Mucosa of stomach (tissue), 1 donor: ENCODE data around the gene ORMDL2.

Experiments used
- H3K27me3 ChIP-seq: one replicate; pipeline ENCODE4 v1.7.0; 2013; ENCODE audit warnings: mild to moderate bottlenecking, low read length; ENCODE audit not compliant: control insufficient read depth, insufficient read depth
- H3K36me3 ChIP-seq: one replicate; pipeline ENCODE4 v1.7.0; 2013; ENCODE audit warnings: low read length; ENCODE audit not compliant: control insufficient read depth, insufficient read depth
- H3K4me1 ChIP-seq: one replicate; pipeline ENCODE4 v1.7.0; 2013; ENCODE audit warnings: mild to moderate bottlenecking, low read length; ENCODE audit not compliant: control insufficient read depth, insufficient read depth
- H3K4me3 ChIP-seq: one replicate; pipeline ENCODE4 v1.7.0; 2013; ENCODE audit warnings: low read length
- H3K9ac ChIP-seq: one replicate; pipeline ENCODE4 v1.7.0; 2013; ENCODE audit warnings: mild to moderate bottlenecking, low read length, moderate library complexity
- H3K9me3 ChIP-seq: one replicate; pipeline ENCODE4 v1.7.0; 2013; ENCODE audit warnings: mild to moderate bottlenecking, low read length, moderate library complexity; ENCODE audit not compliant: control insufficient read depth
- donor health status: Pancreatic carcinoma.

Gene ORMDL2

GRCh38 chr12:55812088-55812487, 5.8 kb upstream of the ORMDL2 start:
- Histone ChIP-seq H3K4me3 (no peak overlapping the region), H3K36me3 (no peaks in the 10 kb centered on the region), H3K9ac (no peak overlapping the region), H3K9me3 (no peaks in the 10 kb centered on the region), H3K4me1 (peaks cover 11% of the 10 kb centered on the region), H3K27me3 (no peaks in the 10 kb centered on the region)

GRCh38 chr12:55814257-55814656, 3.6 kb upstream of the ORMDL2 start:
- H3K9me3 ChIP-seq, result no peaks in the 10 kb centered on the region
- no peak overlapping the region for H3K9ac ChIP-seq
- H3K4me1 ChIP-seq, result peaks cover 20% of the 10 kb centered on the region
- no peak overlapping the region for H3K4me3 ChIP-seq
- no peaks in the 10 kb centered on the region for H3K27me3 ChIP-seq
- H3K36me3 ChIP-seq, result no peaks in the 10 kb centered on the region

- Histone ChIP-seq H3K4me3 (no peak overlapping the region), H3K36me3 (peaks cover 8% of the 10 kb centered on the region), H3K4me1 (peaks cover 20% of the 10 kb centered on the region)
Measured at GRCh38 chr12:55815473-55815872, 2.4 kb upstream of the ORMDL2 start.

DNA sequence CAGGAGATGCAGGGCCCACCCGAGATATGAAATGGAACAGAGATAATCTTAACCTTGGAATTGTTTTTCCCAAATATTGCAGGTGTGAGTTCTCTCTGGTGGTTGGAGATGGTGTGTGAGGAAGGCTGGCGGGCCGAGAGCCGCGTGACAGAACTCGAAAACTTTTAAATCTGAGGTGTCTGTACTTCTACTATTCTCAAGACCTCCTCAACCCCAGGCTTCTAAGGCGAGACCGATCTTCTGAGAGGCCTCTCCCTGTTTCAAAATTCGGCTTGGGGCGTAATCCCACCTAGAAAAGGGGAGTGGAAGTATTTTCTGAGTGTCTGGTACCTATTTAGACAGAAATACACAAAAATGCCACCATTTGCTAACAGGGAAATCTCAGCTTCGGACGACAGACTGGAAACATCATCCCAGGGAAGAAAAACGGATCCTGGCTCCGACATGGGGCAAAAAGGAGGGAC, 928 bp upstream of the ORMDL2 start:
- Histone ChIP-seq H3K4me1 (peaks cover 17% of the 10 kb centered on the region), H3K9ac (peak overlapping the region; percentile 97), H3K4me3 (peak overlapping the region; percentile 91), H3K36me3 (peaks cover 10% of the 10 kb centered on the region), H3K27me3 (no peaks in the 10 kb centered on the region), H3K9me3 (no peaks in the 10 kb centered on the region)

More at GRCh38 chr12:55815473-55815872, 2.4 kb upstream of the ORMDL2 start:
- no peaks in the 10 kb centered on the region for H3K9me3 ChIP-seq
- H3K27me3 ChIP-seq, result no peaks in the 10 kb centered on the region
- peak overlapping the region; percentile 14 for H3K9ac ChIP-seq

- Histone ChIP-seq H3K36me3 (peaks cover 10% of the 10 kb centered on the region), H3K27me3 (no peaks in the 10 kb centered on the region), H3K4me1 (peaks cover 17% of the 10 kb centered on the region), H3K9ac (peak overlapping the region; percentile 81), H3K9me3 (no peaks in the 10 kb centered on the region), H3K4me3 (peak overlapping the region; percentile 91)
Measured at GRCh38 chr12:55818140-55818728, 393 bp downstream of the ORMDL2 start.

DNA sequence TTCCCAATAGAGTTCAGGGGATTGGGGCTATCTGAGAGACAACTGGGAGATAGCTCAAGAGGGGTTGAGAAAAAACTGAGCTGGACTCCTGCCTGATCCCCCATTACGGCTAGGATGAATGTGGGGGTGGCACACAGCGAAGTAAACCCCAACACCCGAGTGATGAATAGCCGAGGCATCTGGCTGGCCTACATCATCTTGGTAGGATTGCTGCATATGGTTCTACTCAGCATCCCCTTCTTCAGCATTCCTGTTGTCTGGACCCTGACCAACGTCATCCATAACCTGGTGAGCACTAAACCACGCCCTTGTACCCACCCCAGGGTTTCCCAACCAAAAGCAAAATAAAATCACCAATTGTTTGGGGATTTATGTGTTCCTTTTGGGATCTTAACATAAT, 1.0 kb downstream of the ORMDL2 start:
- H3K36me3 ChIP-seq, result peaks cover 10% of the 10 kb centered on the region
- peaks cover 17% of the 10 kb centered on the region for H3K4me1 ChIP-seq
- H3K9ac ChIP-seq, result peak overlapping the region; percentile 81
- peak overlapping the region; percentile 91 for H3K4me3 ChIP-seq
- no peaks in the 10 kb centered on the region for H3K27me3 ChIP-seq
- H3K9me3 ChIP-seq, result no peaks in the 10 kb centered on the region

DNA sequence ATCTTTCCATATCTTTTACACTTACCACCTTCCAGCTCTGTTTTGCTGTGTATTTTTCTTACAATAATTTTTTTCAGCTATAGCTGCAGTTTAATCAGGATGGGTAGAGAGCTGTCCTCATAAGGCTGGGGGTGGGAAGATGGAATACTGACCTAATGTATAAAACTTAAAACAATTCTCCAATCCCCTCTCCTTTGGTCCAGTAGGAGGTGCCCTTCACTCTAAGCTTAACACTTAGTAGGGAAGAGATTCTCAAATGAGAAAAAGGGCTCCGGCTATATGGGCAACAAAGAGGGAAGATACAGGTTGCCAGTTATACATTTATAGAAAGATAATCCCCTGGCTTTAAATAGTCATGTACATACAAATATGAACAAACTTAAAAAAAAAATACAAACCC, 2.8 kb downstream of the ORMDL2 start:
- no peaks in the 10 kb centered on the region for H3K9me3 ChIP-seq
- H3K27me3 ChIP-seq, result no peaks in the 10 kb centered on the region
- no peak overlapping the region for H3K9ac ChIP-seq
- H3K4me3 ChIP-seq, result no peak overlapping the region
- H3K4me1 ChIP-seq, result peaks cover 12% of the 10 kb centered on the region
- peaks cover 10% of the 10 kb centered on the region for H3K36me3 ChIP-seq

DNA sequence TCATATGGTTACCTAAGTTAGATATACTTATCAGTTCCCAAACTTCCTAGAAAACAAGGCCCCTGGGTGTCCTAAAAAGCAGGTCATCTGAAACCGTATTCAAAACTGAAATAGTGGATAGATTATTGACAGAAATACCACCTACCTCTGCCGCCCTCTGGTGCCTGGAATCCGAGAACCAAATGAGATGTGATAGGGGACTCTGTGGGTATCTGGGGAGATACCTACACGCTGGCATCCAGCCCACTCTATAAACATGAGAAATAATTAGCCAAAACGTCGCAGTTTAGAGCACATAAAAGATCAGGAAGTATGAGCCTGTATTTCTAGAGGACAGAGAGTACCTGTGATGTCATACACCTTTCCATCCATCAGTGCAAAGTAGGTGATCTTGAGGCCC, 4.4 kb downstream of the ORMDL2 start:
- Histone ChIP-seq H3K4me1 (peaks cover 15% of the 10 kb centered on the region), H3K9ac (no peak overlapping the region), H3K9me3 (no peaks in the 10 kb centered on the region), H3K27me3 (no peaks in the 10 kb centered on the region), H3K4me3 (no peak overlapping the region), H3K36me3 (peaks cover 10% of the 10 kb centered on the region)

DNA sequence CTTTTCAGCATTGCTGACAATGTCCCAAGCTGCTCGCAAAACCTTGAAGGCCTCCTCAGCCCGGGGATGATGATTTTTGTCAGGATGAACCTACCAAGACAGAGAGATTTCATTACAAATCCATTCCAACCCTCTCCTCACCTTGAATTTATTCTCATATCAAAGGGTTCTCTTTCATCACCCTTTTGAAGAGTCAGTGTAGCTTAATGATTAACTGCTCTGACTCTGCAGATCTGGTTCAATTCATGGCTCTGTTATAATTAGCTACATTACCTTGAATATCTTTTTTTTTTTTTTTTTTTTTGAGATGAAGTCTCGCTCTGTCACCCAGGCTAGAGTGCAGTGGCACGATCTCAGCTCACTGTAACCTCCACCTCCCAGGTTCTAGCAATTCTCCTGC, 5.6 kb downstream of the ORMDL2 start:
- Histone ChIP-seq H3K4me3 (no peak overlapping the region), H3K9me3 (no peaks in the 10 kb centered on the region), H3K27me3 (no peaks in the 10 kb centered on the region), H3K9ac (no peak overlapping the region), H3K36me3 (peaks cover 10% of the 10 kb centered on the region), H3K4me1 (peaks cover 25% of the 10 kb centered on the region)

DNA sequence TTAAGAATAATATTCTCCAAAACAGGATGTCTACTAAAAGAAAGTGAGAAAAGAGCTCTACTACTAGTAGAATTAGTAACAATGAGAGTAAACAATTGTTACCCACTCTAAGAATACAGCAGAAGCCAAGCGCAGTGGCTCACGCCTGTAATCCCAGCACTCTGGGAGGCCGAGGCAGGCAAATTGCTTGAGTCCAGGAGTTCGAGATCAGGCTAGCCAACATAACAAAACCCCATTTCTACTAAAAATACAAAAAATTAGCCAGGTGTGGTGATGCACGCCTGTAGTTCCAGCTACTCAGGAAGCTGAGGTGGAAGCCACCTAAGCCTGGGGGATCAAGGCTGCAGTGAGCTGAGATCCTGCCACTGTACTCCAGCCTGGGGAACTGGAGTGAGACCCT, 6.9 kb downstream of the ORMDL2 start:
- Histone ChIP-seq H3K9me3 (no peaks in the 10 kb centered on the region), H3K4me1 (peaks cover 23% of the 10 kb centered on the region), H3K9ac (no peak overlapping the region), H3K27me3 (no peaks in the 10 kb centered on the region), H3K36me3 (peaks cover 10% of the 10 kb centered on the region), H3K4me3 (no peak overlapping the region)

- Histone ChIP-seq H3K9ac (peak overlapping the region; percentile 24), H3K4me3 (no peak overlapping the region), H3K36me3 (no peaks in the 10 kb centered on the region), H3K9me3 (no peaks in the 10 kb centered on the region), H3K27me3 (no peaks in the 10 kb centered on the region), H3K4me1 (peaks cover 33% of the 10 kb centered on the region)
Measured at GRCh38 chr12:55827806-55828205, 10.0 kb downstream of the ORMDL2 start.

DNA sequence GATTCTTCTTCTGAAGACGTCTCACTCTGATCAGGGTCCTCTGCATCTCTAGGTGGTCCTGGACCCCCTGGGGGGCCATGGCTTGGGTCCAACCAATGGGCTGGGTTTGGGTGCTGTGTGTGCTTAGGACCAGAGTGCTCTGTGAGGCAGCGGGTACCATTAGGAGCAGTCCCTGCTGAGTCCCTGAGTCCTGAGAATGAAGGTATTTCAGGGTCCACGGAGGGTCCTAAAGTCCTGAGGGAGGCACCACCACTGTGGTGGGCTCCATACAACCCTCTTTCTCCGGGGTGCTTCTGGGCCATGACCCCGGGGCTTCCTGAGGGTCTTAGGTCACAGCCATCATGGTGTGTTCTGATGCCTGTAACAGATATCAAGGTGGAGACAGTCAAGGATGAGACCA, 10.5 kb downstream of the ORMDL2 start:
- H3K4me3 ChIP-seq, result no peak overlapping the region
- peaks cover 37% of the 10 kb centered on the region for H3K4me1 ChIP-seq
- H3K9me3 ChIP-seq, result no peaks in the 10 kb centered on the region
- H3K27me3 ChIP-seq, result no peaks in the 10 kb centered on the region
- peak overlapping the region; percentile 24 for H3K9ac ChIP-seq
- no peaks in the 10 kb centered on the region for H3K36me3 ChIP-seq
